Upper lobe of left lung (tissue), 4 donors: ENCODE data around the gene SLC1A5.

Experiments used
- CTCF ChIP-seq, 6 experiments: fragments of 450-650 bp in 4 of 6; fragments of 200-600 bp in 2 of 6; sonication (generic) in 2 of 6; IDR thresholded peaks; one replicate each; pipeline ENCODE4 v1.5.1; 2016 to 2019; ENCODE audit warnings: antibody characterized with exemption in 6 of 6
- POLR2A ChIP-seq, 4 donors: fragments of 450-650 bp; IDR thresholded peaks; one replicate each; pipeline ENCODE4 v1.5.1; 2016 to 2017; ENCODE audit warnings: antibody characterized with exemption in 4 of 4, mild to moderate bottlenecking in 2 of 4

- TF ChIP-seq POLR2A (IDR thresholded peaks at IDR 0.05) (no peak), CTCF (IDR thresholded peaks at IDR 0.05) (no peak)
These were observed 12.6 kb downstream of the SLC1A5 start for GRCh38 chr19:46775642-46776258.
